ENCODE results near the gene HDAC4. TPM values are rescaled to one million over a fixed set of nuclear protein-coding genes. Genes with fewer than 3 reads are reported as not detected.

Gene HDAC4
- total and polyA plus RNA-seq, 2 of the 4 experiments (the other 2 are of a cell fraction), result 4.1 to 7.2 TPM

DNA sequence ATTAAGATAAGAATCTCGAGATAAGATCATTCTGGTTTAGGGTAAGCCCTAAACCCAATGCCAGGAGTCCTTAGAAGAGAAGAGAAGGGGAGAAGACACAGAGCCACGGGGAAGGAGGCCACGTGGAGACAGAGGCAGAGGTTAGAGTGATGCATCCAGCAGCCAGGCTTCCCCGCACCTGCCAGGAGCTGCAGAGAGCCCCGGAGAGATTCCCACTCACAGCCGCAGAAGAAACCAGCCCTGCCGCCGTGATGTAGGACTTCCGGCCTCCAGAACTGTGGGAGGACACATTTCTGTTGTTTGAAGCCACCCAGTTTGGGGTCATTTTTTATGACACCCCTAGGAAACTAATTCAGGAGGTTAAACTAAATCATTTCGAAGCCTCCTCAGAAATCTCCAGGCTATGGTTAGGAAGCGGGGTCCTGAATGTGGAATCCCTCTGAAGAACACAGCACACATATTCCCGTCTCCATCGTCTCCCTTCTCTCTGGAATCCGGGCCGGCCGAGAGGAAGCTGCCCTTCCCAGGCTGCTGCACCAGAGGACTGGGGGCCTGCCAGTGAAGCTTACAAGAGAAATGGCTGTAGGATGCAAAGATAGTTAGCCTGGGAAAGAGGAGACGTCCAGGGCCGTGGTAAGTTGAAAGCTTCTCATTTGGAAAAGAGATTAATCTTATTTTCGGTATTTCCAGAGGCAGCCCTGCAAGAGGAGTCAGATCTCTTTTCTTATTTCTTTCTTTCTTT is 396.4 kb downstream of the HDAC4 start:
- Histone ChIP-seq H2AFZ (replicated peaks; ENCODE audit: low read length, poor library complexity) (no peak overlapping the region), H3K56ac (ENCODE audit: extremely low read depth, insufficient read depth, low read length) (no peak overlapping the region), H3K27ac (ENCODE audit: insufficient read depth, low read length) (no peak overlapping the region), H2AK5ac (ENCODE audit: low read depth, low read length) (no peak overlapping the region), H2BK5ac (ENCODE audit: low read depth, low read length, poor library complexity, severe bottlenecking) (no peak overlapping the region), H3K9ac (ENCODE audit: low read depth, low read length) (no peak overlapping the region), H3K4me2 (ENCODE audit: low read depth, low read length) (no peak overlapping the region), H3K14ac (replicated peaks; ENCODE audit: low read depth, low read length) (no peak overlapping the region), H3K27me3 (ENCODE audit: control insufficient read depth, insufficient read depth, low read length) (peaks cover 37% of the 10 kb centered on the region), H4K91ac (ENCODE audit: insufficient read depth, low read depth, low read length) (no peak overlapping the region), H2BK20ac (ENCODE audit: low read depth, low read length) (no peak overlapping the region), H4K20me1 (ENCODE audit: insufficient read depth, low read length) (no peaks in the 10 kb centered on the region), H2AK9ac (replicated peaks; ENCODE audit: low read depth, low read length, poor library complexity) (no peak overlapping the region), H3K36me3 (ENCODE audit: control insufficient read depth, insufficient read depth, low read length) (no peaks in the 10 kb centered on the region), H3K23ac (ENCODE audit: low read depth, low read length) (no peak overlapping the region), H2BK15ac (ENCODE audit: low read depth, low read length) (no peak overlapping the region), H3K4ac (ENCODE audit: low read depth, low read length) (no peak overlapping the region), H3K9me1 (ENCODE audit: insufficient read depth, low read length) (no peaks in the 10 kb centered on the region), H3K18ac (ENCODE audit: low read depth, low read length) (no peak overlapping the region), H4K8ac (ENCODE audit: low read depth in 2 of 2, low read length in 2 of 2) (no peak overlapping the region), H4K5ac (ENCODE audit: low read depth, low read length) (no peak overlapping the region), H3K9me3 (ENCODE audit: control insufficient read depth, insufficient read depth, low read length) (peaks cover 7% of the 10 kb centered on the region; the same call in 1 of the 2 replicates), H3K79me1 (ENCODE audit: low read depth in 1 of 2, low read length in 2 of 2) (no peaks in the 10 kb centered on the region), H3K4me1 (ENCODE audit: control insufficient read depth, insufficient read depth, low read length) (peaks cover 3% of the 10 kb centered on the region; the same call in 1 of the 2 replicates), H2BK120ac (ENCODE audit: low read depth, low read length) (no peak overlapping the region), H3K4me3 (ENCODE audit: insufficient read depth, low read depth, low read length) (no peak overlapping the region)
- ChIA-PET CTCF (no interaction called here), POLR2A (ENCODE audit: unreplicated experiment) (no interaction called here)
- ATAC-seq (ENCODE audit: low read depth) (no peak), DNase-seq (no peak)
- TF ChIP-seq FOS (IDR thresholded peaks at IDR 0.05; ENCODE audit: low read depth, low read length) (no peak), CHD1 (IDR thresholded peaks at IDR 0.05; ENCODE audit: low read depth, low read length) (no peak), SMC3 (IDR thresholded peaks at IDR 0.05; ENCODE audit: low read depth, low read length) (no peak), RFX5 (IDR thresholded peaks at IDR 0.05; ENCODE audit: low read depth, low read length) (no peak), RCOR1 (IDR thresholded peaks at IDR 0.05; ENCODE audit: insufficient replicate concordance, low read length) (no peak), MXI1 (IDR thresholded peaks at IDR 0.05; ENCODE audit: borderline replicate concordance, low read depth, low read length) (no peak)
- TF ChIP-seq, protein P1, sequence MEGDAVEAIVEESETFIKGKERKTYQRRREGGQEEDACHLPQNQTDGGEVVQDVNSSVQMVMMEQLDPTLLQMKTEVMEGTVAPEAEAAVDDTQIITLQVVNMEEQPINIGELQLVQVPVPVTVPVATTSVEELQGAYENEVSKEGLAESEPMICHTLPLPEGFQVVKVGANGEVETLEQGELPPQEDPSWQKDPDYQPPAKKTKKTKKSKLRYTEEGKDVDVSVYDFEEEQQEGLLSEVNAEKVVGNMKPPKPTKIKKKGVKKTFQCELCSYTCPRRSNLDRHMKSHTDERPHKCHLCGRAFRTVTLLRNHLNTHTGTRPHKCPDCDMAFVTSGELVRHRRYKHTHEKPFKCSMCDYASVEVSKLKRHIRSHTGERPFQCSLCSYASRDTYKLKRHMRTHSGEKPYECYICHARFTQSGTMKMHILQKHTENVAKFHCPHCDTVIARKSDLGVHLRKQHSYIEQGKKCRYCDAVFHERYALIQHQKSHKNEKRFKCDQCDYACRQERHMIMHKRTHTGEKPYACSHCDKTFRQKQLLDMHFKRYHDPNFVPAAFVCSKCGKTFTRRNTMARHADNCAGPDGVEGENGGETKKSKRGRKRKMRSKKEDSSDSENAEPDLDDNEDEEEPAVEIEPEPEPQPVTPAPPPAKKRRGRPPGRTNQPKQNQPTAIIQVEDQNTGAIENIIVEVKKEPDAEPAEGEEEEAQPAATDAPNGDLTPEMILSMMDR (conservative IDR thresholded peaks at IDR 0.05; ENCODE audit: low read depth, low read length), result no peak
- no TSS peak for BruUV-seq (replicated peaks)
- dilution Hi-C loops (cut with HindIII; ENCODE audit: low sequenced_read_pairs, unreplicated experiment), result no loop called here
- 77% methylated on average over 5 of the region's 19 CpGs; no CpG with 5 or more reads in 1 of the 2 experiments for WGBS, 2 experiments (ENCODE audit: extremely low coverage in 2 of 2, insufficient read length in 1 of 2)
- intact Hi-C loops (cut with micrococcal nuclease), result loop anchor here (5.0 to 10.0 kb wide), 3 partner anchors 280 to 632 kb away; no protein-coding TSS in a partner anchor
- in situ Hi-C loops (cut with MboI; ENCODE audit: low sequenced_read_pairs), result loop anchor here (10.0 kb wide), 1 partner anchor 640 kb away; no protein-coding TSS in a partner anchor

Data from IMR-90 (cell line).